Naive B cell (primary cell): Measurements from ENCODE around the gene FN3K. TPM values are rescaled to one million over a fixed set of nuclear protein-coding genes. Genes with fewer than 3 reads are reported as not detected.

ENCODE experiments used
- ATAC-seq, 2 donors: fragments of 150-1000 bp; cut with Tn5 transposase; 2 replicates each; pipeline ENCODE4 v1.10.0; 2021; ENCODE audit warnings: low read depth in 2 of 2, mild to moderate bottlenecking in 2 of 2, moderate library complexity in 2 of 2
- DNase-seq: peaks from one replicate; pipeline ENCODE4 v3.0.0; 2022
- H3K27ac Mint-ChIP-seq, 6 donors: one replicate each; pipeline ENCODE4 v1.8.0; 2020 to 2022; ENCODE audit warnings: mild to moderate bottlenecking in 6 of 6, mixed read lengths in 6 of 6, moderate library complexity in 5 of 6, inconsistent platforms in 2 of 6
- H3K27me3 Mint-ChIP-seq, 3 donors: one replicate each; pipeline ENCODE4 v1.8.0; 2021 to 2022; ENCODE audit warnings: mixed read lengths in 3 of 3, mild to moderate bottlenecking in 1 of 3
- H3K36me3 Mint-ChIP-seq, 2 donors: one replicate each; pipeline ENCODE4 v1.8.0; 2020 to 2022; ENCODE audit warnings: mixed read lengths in 2 of 2, inconsistent platforms in 1 of 2, mild to moderate bottlenecking in 1 of 2
- H3K4me1 Mint-ChIP-seq, 3 donors: one replicate each; pipeline ENCODE4 v1.8.0; 2020 to 2022; ENCODE audit warnings: mixed read lengths in 3 of 3, inconsistent platforms in 1 of 3, mild to moderate bottlenecking in 1 of 3, moderate library complexity in 1 of 3
- H3K4me3 Mint-ChIP-seq, 8 donors: one replicate each; pipeline ENCODE4 v1.8.0; 2020 to 2022; ENCODE audit warnings: mild to moderate bottlenecking in 8 of 8, mixed read lengths in 8 of 8, moderate library complexity in 8 of 8, inconsistent platforms in 2 of 8
- H3K9me3 Mint-ChIP-seq, 7 donors: one replicate each; pipeline ENCODE4 v1.8.0; 2020 to 2022; ENCODE audit warnings: mixed read lengths in 7 of 7, mild to moderate bottlenecking in 5 of 7, inconsistent platforms in 2 of 7, moderate library complexity in 1 of 7
- polyA plus RNA-seq, 6 donors: library from polyadenylated mRNA; unstranded; fragments of 300-500 nt; fragmentation: Illumina TruSeq; gene quantifications; one replicate each; pipeline ENCODE4 v1.2.3, GENCODE V29; 2021; ENCODE audit warnings: low read depth in 6 of 6

The FN3K gene
- polyA plus RNA-seq, 6 donors from 2014 or later, result not detected

- Mint-ChIP-seq H3K27me3 (peaks cover 0 to 18% (median 4%) of the 10 kb centered on the region in 3 donors), H3K27ac (no peak overlapping the region), H3K4me1 (peaks cover 10 to 12% (median 12%) of the 10 kb centered on the region in 3 donors), H3K4me3 (peak overlapping the region; percentile 37 to 92 (median 69)), H3K9me3 (peaks cover 0 to 23% (median 17%) of the 10 kb centered on the region in 7 donors), H3K36me3 (peaks cover 5 to 10% of the 10 kb centered on the region in 2 donors)
- DNase-seq (no peak), ATAC-seq (no peak)
These were observed 38.3 kb upstream of the FN3K start for GRCh38 chr17:82696916-82697807.

DNA sequence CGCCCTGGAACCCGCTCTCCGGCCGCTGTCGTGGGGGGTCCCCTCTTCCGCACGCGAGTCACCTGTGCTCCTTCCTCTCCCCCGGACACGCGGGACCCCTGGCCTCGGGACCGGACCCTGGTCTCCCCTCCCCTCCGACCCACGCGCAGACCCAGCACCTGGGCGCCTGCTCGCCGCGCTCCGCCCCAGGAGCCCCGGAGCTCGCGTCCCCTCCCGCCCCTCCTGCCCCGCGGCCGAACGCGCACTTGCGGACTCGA, 37.7 kb upstream of the FN3K start:
- Mint-ChIP-seq H3K27me3 (peaks cover 0 to 18% (median 4%) of the 10 kb centered on the region in 3 donors), H3K27ac (no peak overlapping the region), H3K36me3 (peaks cover 5 to 10% of the 10 kb centered on the region in 2 donors), H3K9me3 (peaks cover 0 to 23% (median 17%) of the 10 kb centered on the region in 7 donors), H3K4me3 (peak overlapping the region; percentile 15 to 92 (median 76)), H3K4me1 (peaks cover 10 to 12% (median 12%) of the 10 kb centered on the region in 3 donors)
- DNase-seq (no peak), ATAC-seq (no peak)

GRCh38 chr17:82698065-82698973, 37.1 kb upstream of the FN3K start, which contains the start of gene RAB40B:
Gene RAB40B (minus strand): TSS chr17:82698698. CDS start chr17:82698596, 102 bp downstream.
- Mint-ChIP-seq H3K4me3 (peak within 1 kb of the TSS; percentile 78 to 95 (median 92)), H3K9me3 (peaks cover 0 to 21% (median 17%) of the 10 kb centered on the region in 7 donors), H3K36me3 (peaks cover 5 to 10% of the 10 kb centered on the region in 2 donors), H3K4me1 (peaks cover 10 to 12% (median 12%) of the 10 kb centered on the region in 3 donors), H3K27me3 (peaks cover 0 to 18% (median 4%) of the 10 kb centered on the region in 3 donors), H3K27ac (peak within 1 kb of the TSS in 3 of 6 donors; percentile 10 to 86 (median 81))
- DNase-seq (peak; percentile 99), ATAC-seq (peak; percentile 97 to 98)

DNA sequence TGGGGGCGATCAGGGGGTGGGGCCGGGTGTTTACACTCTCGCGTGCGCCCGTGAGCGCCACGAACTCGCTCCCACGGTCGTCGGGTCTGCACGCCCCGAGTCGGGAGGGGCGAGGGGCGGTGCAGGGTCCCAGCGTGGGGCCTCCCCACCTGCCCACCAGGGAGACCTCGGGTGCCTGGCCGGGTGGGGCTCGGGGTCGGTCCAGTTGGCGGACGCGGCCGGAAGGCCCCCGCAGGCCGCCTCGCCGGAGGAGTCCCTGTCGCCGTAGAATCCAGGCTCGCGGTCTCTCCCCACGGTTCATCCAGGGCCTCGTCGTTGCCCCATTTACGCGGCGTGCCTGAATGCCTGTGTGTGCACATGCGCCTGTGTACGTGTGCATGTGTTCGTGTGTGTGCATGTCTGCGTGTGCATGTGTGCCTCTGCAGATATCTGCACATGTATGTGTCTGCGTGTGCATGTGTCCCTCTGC, 36.4 kb upstream of the FN3K start:
- peak overlapping the region in 3 of 6 donors; percentile 10 to 86 (median 81) for H3K27ac Mint-ChIP-seq
- peaks cover 0 to 17% (median 11%) of the 10 kb centered on the region in 7 donors for H3K9me3 Mint-ChIP-seq
- H3K4me3 Mint-ChIP-seq, result peak overlapping the region; percentile 78 to 95 (median 90)
- ATAC-seq (no peak), DNase-seq (no peak)
- peaks cover 0 to 18% (median 4%) of the 10 kb centered on the region in 3 donors for H3K27me3 Mint-ChIP-seq
- H3K36me3 Mint-ChIP-seq, result peaks cover 5 to 10% of the 10 kb centered on the region in 2 donors
- H3K4me1 Mint-ChIP-seq, result peaks cover 10 to 12% (median 12%) of the 10 kb centered on the region in 3 donors

GRCh38 chr17:82699551-82699950, 35.9 kb upstream of the FN3K start:
- H3K27ac Mint-ChIP-seq, result peak overlapping the region in 1 of 6 donors; percentile 86

DNA sequence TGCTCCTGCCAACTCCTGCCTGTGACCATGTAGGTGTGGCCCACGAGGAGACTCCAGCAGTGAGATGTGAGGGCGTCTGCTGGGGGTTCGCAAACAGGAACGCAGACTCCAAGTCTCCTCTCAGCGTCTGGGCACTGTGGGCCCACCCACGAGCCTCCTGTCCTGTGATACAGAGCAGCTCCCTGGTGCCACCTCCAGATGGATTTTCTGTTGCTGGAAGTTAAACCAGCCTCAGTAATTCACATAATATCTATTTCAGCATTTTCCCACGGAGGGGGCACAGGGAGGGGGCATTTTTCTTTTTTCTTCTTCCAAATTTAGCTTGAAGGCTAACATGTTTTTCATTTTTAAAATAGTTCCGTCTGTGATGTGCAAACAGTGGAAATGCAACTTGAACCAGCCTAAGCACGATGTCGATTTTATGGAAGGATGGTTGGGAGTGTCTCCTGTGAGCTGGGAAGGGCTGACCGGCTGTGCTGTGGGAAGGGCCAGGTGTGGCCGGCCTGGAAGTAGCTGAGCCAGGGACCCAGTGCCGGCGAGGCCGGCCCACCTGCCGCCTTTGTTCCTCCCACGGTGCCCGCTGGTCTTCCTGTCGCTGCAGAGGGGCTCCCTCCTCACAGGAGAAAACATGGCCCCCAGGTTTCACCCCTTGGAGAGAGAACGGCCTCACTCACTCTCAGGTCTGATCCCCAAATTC, 33.0 kb upstream of the FN3K start:
- Mint-ChIP-seq H3K27me3 (peaks cover 0 to 1% (median 0%) of the 10 kb centered on the region in 3 donors), H3K4me3 (peak overlapping the region in 1 of 8 donors; percentile 58), H3K4me1 (peaks cover 8 to 11% (median 10%) of the 10 kb centered on the region in 3 donors), H3K9me3 (no peaks in the 10 kb centered on the region), H3K36me3 (no peaks in the 10 kb centered on the region), H3K27ac (peak overlapping the region in 1 of 6 donors; percentile 77)
- ATAC-seq (no peak), DNase-seq (no peak)

More at GRCh38 chr17:82699551-82699950, 35.9 kb upstream of the FN3K start:
- Mint-ChIP-seq H3K36me3 (peaks cover 5% of the 10 kb centered on the region in 2 donors), H3K4me3 (peak overlapping the region; percentile 78 to 95 (median 90)), H3K9me3 (peaks cover 0 to 11% (median 6%) of the 10 kb centered on the region in 7 donors), H3K4me1 (peaks cover 10 to 12% (median 12%) of the 10 kb centered on the region in 3 donors), H3K27me3 (peaks cover 0 to 14% (median 4%) of the 10 kb centered on the region in 3 donors)
- ATAC-seq, result no peak
- no peak for DNase-seq

- Mint-ChIP-seq H3K4me1 (peaks cover 15 to 19% (median 17%) of the 10 kb centered on the region in 3 donors), H3K27me3 (no peaks in the 10 kb centered on the region), H3K4me3 (no peak overlapping the region), H3K27ac (no peak overlapping the region), H3K9me3 (no peaks in the 10 kb centered on the region), H3K36me3 (no peaks in the 10 kb centered on the region)
- DNase-seq (no peak), ATAC-seq (no peak)
These were observed 32.2 kb upstream of the FN3K start for GRCh38 chr17:82703036-82703745.

GRCh38 chr17:82703935-82704865, 31.2 kb upstream of the FN3K start:
- H3K4me3 Mint-ChIP-seq, result no peak overlapping the region
- ATAC-seq, result no peak
- H3K9me3 Mint-ChIP-seq, result no peaks in the 10 kb centered on the region
- no peaks in the 10 kb centered on the region for H3K36me3 Mint-ChIP-seq
- H3K27ac Mint-ChIP-seq, result no peak overlapping the region
- no peak for DNase-seq
- peaks cover 9 to 19% (median 18%) of the 10 kb centered on the region in 3 donors for H3K4me1 Mint-ChIP-seq
- H3K27me3 Mint-ChIP-seq, result no peaks in the 10 kb centered on the region

- ATAC-seq (no peak), DNase-seq (no peak)
- Mint-ChIP-seq H3K9me3 (no peaks in the 10 kb centered on the region), H3K27ac (no peak overlapping the region), H3K27me3 (no peaks in the 10 kb centered on the region), H3K36me3 (no peaks in the 10 kb centered on the region), H3K4me3 (no peak overlapping the region), H3K4me1 (peaks cover 8 to 12% (median 12%) of the 10 kb centered on the region in 3 donors)
These were observed 30.5 kb upstream of the FN3K start for GRCh38 chr17:82704886-82705285.

GRCh38 chr17:82705756-82706155, 29.7 kb upstream of the FN3K start:
- Mint-ChIP-seq H3K4me3 (no peak overlapping the region), H3K27me3 (no peaks in the 10 kb centered on the region), H3K9me3 (no peaks in the 10 kb centered on the region), H3K27ac (no peak overlapping the region), H3K36me3 (no peaks in the 10 kb centered on the region), H3K4me1 (peaks cover 8 to 12% (median 12%) of the 10 kb centered on the region in 3 donors)
- DNase-seq, result no peak
- ATAC-seq, result no peak

GRCh38 chr17:82709024-82709675, 26.3 kb upstream of the FN3K start:
- no peak for ATAC-seq
- no peaks in the 10 kb centered on the region for H3K9me3 Mint-ChIP-seq
- no peaks in the 10 kb centered on the region for H3K27me3 Mint-ChIP-seq
- no peaks in the 10 kb centered on the region for H3K36me3 Mint-ChIP-seq
- no peak overlapping the region for H3K27ac Mint-ChIP-seq
- H3K4me1 Mint-ChIP-seq, result peaks cover 8 to 12% (median 12%) of the 10 kb centered on the region in 3 donors
- H3K4me3 Mint-ChIP-seq, result no peak overlapping the region
- no peak for DNase-seq
